Lung (tissue), 12 donors: ENCODE data around the gene DENND1A. TPM values are rescaled to one million over a fixed set of nuclear protein-coding genes. Genes with fewer than 3 reads are reported as not detected.

Experiments
- ATAC-seq: fragments of 200-7000 bp; cut with Tn5 transposase; one replicate; pipeline ENCODE4 v1.9.1; 2020; ENCODE audit warnings: moderate number of reproducible peaks; ENCODE audit not compliant: insufficient read depth, low FRiP score
- DNase-seq, 3 donors: peaks; one replicate each; pipeline ENCODE4 v3.0.0-alpha.2; 2013 to 2017
- H3K27ac ChIP-seq, 2 donors: one replicate each; pipeline ENCODE4 v1.5.1; 2013; ENCODE audit warnings: mild to moderate bottlenecking in 2 of 2, moderate library complexity in 2 of 2, control low read depth in 1 of 2, inconsistent platforms in 1 of 2, low read depth in 1 of 2, low read length in 1 of 2
- H3K27me3 ChIP-seq, 3 donors: one replicate each; pipeline ENCODE4 v1.5.1; 2013; ENCODE audit warnings: low read length in 2 of 3; ENCODE audit not compliant: control insufficient read depth in 3 of 3, insufficient read depth in 3 of 3
- H3K36me3 ChIP-seq, 4 donors: one replicate each; pipeline ENCODE4 v1.5.1; 2013; ENCODE audit warnings: low read length in 4 of 4, mild to moderate bottlenecking in 1 of 4, moderate library complexity in 1 of 4; ENCODE audit not compliant: control insufficient read depth in 4 of 4, insufficient read depth in 4 of 4
- H3K4me1 ChIP-seq, 5 donors: one replicate each; pipeline ENCODE4 v1.5.1; 2013; ENCODE audit warnings: low read length in 5 of 5, mild to moderate bottlenecking in 2 of 5, moderate library complexity in 1 of 5; ENCODE audit not compliant: control insufficient read depth in 5 of 5, insufficient read depth in 5 of 5
- H3K4me3 ChIP-seq: one replicate; pipeline ENCODE4 v1.5.1; 2013; ENCODE audit warnings: mild to moderate bottlenecking, control low read depth, moderate library complexity
- H3K9ac ChIP-seq, 2 donors: one replicate each; pipeline ENCODE4 v1.5.1; 2013; ENCODE audit warnings: low read length in 2 of 2, control low read depth in 1 of 2; ENCODE audit not compliant: insufficient read depth in 1 of 2
- H3K9me3 ChIP-seq, 4 donors: one replicate each; pipeline ENCODE4 v1.5.1; 2013; ENCODE audit warnings: low read length in 3 of 4, mild to moderate bottlenecking in 1 of 4, moderate library complexity in 1 of 4; ENCODE audit not compliant: control insufficient read depth in 4 of 4, insufficient read depth in 3 of 4
- WGBS, 2 donors: extraction: QIAGEN DNeasy Blood & Tissue Kit; methylation state at CpG; one replicate each; pipeline ENCODE4 v1.1.7; 2013; 5-methylcytosine and 5-hydroxymethylcytosine counted together
- polyA plus RNA-seq, 2 donors: library from polyadenylated mRNA; stranded (reverse); fragments of 200-250 nt; gene quantifications; one replicate each; pipeline ENCODE4 v1.2.1, GENCODE V29; 2013
- total RNA-seq, 2 donors: library from RNA; depleted of rRNA in 1 of 2; stranded (reverse); fragments of >200 nt in 1 of 2; gene quantifications; one replicate each; pipeline ENCODE4 v1.2.1, GENCODE V29; 2014 to 2021
- TF ChIP-seq, protein P1 (sequence below): IDR thresholded peaks from 2 replicates; pipeline ENCODE4 v1.5.1; 2012; ENCODE audit warnings: mild to moderate bottlenecking; ENCODE audit errors: control extremely low read depth, extremely low read depth
- donor health status: control.
- donor health status: control.
- donor health status: Bipolar disorder and iron deficiency.
- donor health status: healthy.
- donor health status: DM: yes; HTN: yes; CAD: no.

DENND1A gene
- total and polyA plus RNA-seq, 4 donors, result 5.7 to 29.8 (median 14.5) TPM

- WGBS, 2 donors, result 88 to 89% methylated on average over 9 of the region's 9 CpGs
- H3K9ac ChIP-seq, result no peak overlapping the region
- ATAC-seq (no peak), DNase-seq (no peak)
- H3K4me3 ChIP-seq, result no peak overlapping the region
- H3K27ac ChIP-seq, result no peak overlapping the region
- H3K36me3 ChIP-seq, result no peaks in the 10 kb centered on the region
- peaks cover 0 to 10% (median 0%) of the 10 kb centered on the region in 3 donors for H3K27me3 ChIP-seq
- TF ChIP-seq, protein P1, sequence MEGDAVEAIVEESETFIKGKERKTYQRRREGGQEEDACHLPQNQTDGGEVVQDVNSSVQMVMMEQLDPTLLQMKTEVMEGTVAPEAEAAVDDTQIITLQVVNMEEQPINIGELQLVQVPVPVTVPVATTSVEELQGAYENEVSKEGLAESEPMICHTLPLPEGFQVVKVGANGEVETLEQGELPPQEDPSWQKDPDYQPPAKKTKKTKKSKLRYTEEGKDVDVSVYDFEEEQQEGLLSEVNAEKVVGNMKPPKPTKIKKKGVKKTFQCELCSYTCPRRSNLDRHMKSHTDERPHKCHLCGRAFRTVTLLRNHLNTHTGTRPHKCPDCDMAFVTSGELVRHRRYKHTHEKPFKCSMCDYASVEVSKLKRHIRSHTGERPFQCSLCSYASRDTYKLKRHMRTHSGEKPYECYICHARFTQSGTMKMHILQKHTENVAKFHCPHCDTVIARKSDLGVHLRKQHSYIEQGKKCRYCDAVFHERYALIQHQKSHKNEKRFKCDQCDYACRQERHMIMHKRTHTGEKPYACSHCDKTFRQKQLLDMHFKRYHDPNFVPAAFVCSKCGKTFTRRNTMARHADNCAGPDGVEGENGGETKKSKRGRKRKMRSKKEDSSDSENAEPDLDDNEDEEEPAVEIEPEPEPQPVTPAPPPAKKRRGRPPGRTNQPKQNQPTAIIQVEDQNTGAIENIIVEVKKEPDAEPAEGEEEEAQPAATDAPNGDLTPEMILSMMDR, result no peak
- peaks cover 0 to 6% (median 0%) of the 10 kb centered on the region in 5 donors for H3K4me1 ChIP-seq
- H3K9me3 ChIP-seq, result no peaks in the 10 kb centered on the region
Observed at GRCh38 chr9:123608104-123608503, 321.8 kb downstream of the DENND1A start.

- Histone ChIP-seq H3K4me3 (no peak overlapping the region), H3K4me1 (peaks cover 0 to 6% (median 0%) of the 10 kb centered on the region in 5 donors), H3K36me3 (no peaks in the 10 kb centered on the region), H3K9ac (no peak overlapping the region), H3K27ac (no peak overlapping the region), H3K27me3 (peaks cover 0 to 10% (median 0%) of the 10 kb centered on the region in 3 donors), H3K9me3 (no peaks in the 10 kb centered on the region)
- 94 to 97% methylated on average over 2 of the region's 2 CpGs for WGBS, 2 donors
- TF ChIP-seq, protein P1, result no peak
- ATAC-seq (no peak), DNase-seq (no peak)
Observed at GRCh38 chr9:123607479-123607878, 322.4 kb downstream of the DENND1A start.

DNA sequence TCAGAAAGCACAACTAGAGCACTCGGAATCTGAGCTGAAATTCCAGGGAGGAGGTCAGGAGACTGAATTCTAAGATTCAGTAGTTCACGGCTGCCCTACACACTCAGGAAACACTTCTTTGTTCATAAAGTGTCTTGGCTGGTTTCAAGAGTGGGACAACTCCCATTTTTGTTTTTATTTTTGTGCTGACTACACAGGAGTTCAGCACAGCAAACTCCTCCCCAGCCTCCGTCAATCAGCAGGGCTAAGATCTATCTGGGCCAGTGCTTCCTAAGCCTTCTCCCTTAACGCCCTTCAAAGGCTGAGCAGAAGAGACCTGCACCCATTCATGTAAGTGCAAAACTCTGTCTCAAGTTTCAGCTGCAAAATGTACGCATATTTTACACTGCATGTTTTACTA is 323.8 kb downstream of the DENND1A start:
- ATAC-seq, result no peak
- WGBS, 2 donors, result 95 to 98% methylated on average over 5 of the region's 5 CpGs
- Histone ChIP-seq H3K36me3 (no peaks in the 10 kb centered on the region), H3K9me3 (no peaks in the 10 kb centered on the region), H3K9ac (no peak overlapping the region), H3K4me1 (peaks cover 0 to 2% (median 0%) of the 10 kb centered on the region in 5 donors), H3K27ac (no peak overlapping the region), H3K4me3 (no peak overlapping the region), H3K27me3 (peaks cover 0 to 10% (median 0%) of the 10 kb centered on the region in 3 donors)
- TF ChIP-seq, protein P1, result no peak
- no peak for DNase-seq

DNA sequence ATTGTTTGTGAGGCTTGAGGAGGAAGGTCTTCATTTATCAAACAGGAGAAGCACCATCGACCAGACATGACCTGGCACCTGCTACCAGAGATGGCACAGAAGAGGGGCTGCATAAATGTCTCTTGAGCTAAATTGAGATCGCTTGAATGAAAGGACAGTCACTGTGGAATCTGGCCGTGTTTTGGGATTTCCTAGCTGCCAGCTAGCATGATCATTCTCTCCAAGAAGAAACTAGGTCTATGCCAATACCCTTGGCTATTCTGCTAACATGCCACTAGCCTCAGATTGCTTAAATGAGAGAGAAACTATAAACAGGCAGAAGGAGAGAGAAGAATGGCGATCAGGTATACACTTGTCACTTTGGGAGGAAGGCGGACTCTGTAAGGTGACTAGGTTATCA is 324.6 kb downstream of the DENND1A start:
- Histone ChIP-seq H3K27ac (no peak overlapping the region), H3K9ac (no peak overlapping the region), H3K27me3 (peaks cover 0 to 10% (median 0%) of the 10 kb centered on the region in 3 donors), H3K9me3 (no peaks in the 10 kb centered on the region), H3K4me1 (no peaks in the 10 kb centered on the region), H3K36me3 (no peaks in the 10 kb centered on the region), H3K4me3 (no peak overlapping the region)
- DNase-seq, result no peak
- no peak for ATAC-seq
- WGBS, 2 donors, result 75 to 82% methylated on average over 5 of the region's 5 CpGs
- TF ChIP-seq, protein P1, result no peak
